Endodermal cell (in vitro differentiated cells): ENCODE data around the gene ANO6. TPM values are rescaled to one million over a fixed set of nuclear protein-coding genes. Genes with fewer than 3 reads are reported as not detected.
A peak's percentile ranks its signal among the peaks of the same experiment; 100 is the strongest.

ENCODE experiments used
- DNase-seq: peaks from one replicate; pipeline ENCODE4 v3.0.0-alpha.2; 2017
- H3K27ac ChIP-seq: 2 replicates; pipeline ENCODE4 v1.5.1; 2013; ENCODE audit warnings: mild to moderate bottlenecking, low read depth, low read length, moderate library complexity
- H3K27me3 ChIP-seq: 2 replicates; pipeline ENCODE4 v1.6.1; 2013; ENCODE audit warnings: mild to moderate bottlenecking, low read length, moderate library complexity; ENCODE audit not compliant: insufficient read depth, control insufficient read depth, poor library complexity, severe bottlenecking
- H3K36me3 ChIP-seq: 2 replicates; pipeline ENCODE4 v1.7.0; 2013; ENCODE audit warnings: mild to moderate bottlenecking, low read length, moderate library complexity; ENCODE audit not compliant: control insufficient read depth, insufficient read depth
- H3K4me1 ChIP-seq: one replicate; pipeline ENCODE4 v1.7.0; 2013; ENCODE audit warnings: low read length; ENCODE audit not compliant: control insufficient read depth, insufficient read depth
- H3K4me3 ChIP-seq: 2 replicates; pipeline ENCODE4 v1.5.1; 2013; ENCODE audit warnings: mild to moderate bottlenecking, low read length, moderate library complexity
- H3K9ac ChIP-seq: 2 replicates; pipeline ENCODE4 v1.6.1; 2013; ENCODE audit warnings: mild to moderate bottlenecking, low read length, moderate library complexity; ENCODE audit not compliant: poor library complexity, severe bottlenecking; ENCODE audit errors: extremely low read depth
- H3K9me3 ChIP-seq: 2 replicates; pipeline ENCODE4 v1.6.1; 2013; ENCODE audit warnings: mild to moderate bottlenecking, low read length, moderate library complexity; ENCODE audit not compliant: control insufficient read depth
- H3K27ac Mint-ChIP-seq: 2 replicates; pipeline ENCODE4 v1.8.0; 2020; ENCODE audit warnings: mixed read lengths
- H3K27me3 Mint-ChIP-seq: 2 replicates; pipeline ENCODE4 v1.8.0; 2021; ENCODE audit warnings: mild to moderate bottlenecking, mixed read lengths; ENCODE audit not compliant: insufficient read depth
- H3K36me3 Mint-ChIP-seq: 2 replicates; pipeline ENCODE4 v1.8.0; 2020; ENCODE audit warnings: low read depth, mixed read lengths
- H3K4me1 Mint-ChIP-seq: 2 replicates; pipeline ENCODE4 v1.8.0; 2020; ENCODE audit warnings: mixed read lengths
- H3K4me3 Mint-ChIP-seq: 2 replicates; pipeline ENCODE4 v1.8.0; 2020; ENCODE audit warnings: mild to moderate bottlenecking, moderate library complexity, mixed read lengths
- H3K9me3 Mint-ChIP-seq: 2 replicates; pipeline ENCODE4 v1.8.0; 2020; ENCODE audit warnings: mild to moderate bottlenecking, mixed read lengths
- CTCF ChIP-seq: fragments of 200-600 bp; sonication (generic); conservative IDR thresholded peaks from 2 replicates; pipeline ENCODE4 v1.5.0; 2021; ENCODE audit warnings: antibody characterized with exemption, mild to moderate bottlenecking
- WGBS, 2 experiments: methylation state at CpG; one replicate each; pipeline versions ENCODE4 v1.1.5 to v1.1.7; 2013; ENCODE audit warnings: missing lambda C conversion rate in 2 of 2, mixed read lengths in 1 of 2; ENCODE audit not compliant: insufficient coverage in 1 of 2, insufficient read length in 1 of 2; 5-methylcytosine and 5-hydroxymethylcytosine counted together
- total RNA-seq, 2 donors: library from RNA; stranded (reverse); fragmentation: NEBNext Ultra II Directional in 1 of 2; extraction: Animal tissue kit (Norgen Biotek cat#: 25700) in 1 of 2; gene quantifications; 2 replicates in 1 of 2; 3 replicates in 1 of 2; pipeline ENCODE4 v1.2.1, GENCODE V29; 2021

Gene ANO6
- total RNA-seq, 2 donors from 2014 or later: 53.5 to 55.2 TPM

DNA sequence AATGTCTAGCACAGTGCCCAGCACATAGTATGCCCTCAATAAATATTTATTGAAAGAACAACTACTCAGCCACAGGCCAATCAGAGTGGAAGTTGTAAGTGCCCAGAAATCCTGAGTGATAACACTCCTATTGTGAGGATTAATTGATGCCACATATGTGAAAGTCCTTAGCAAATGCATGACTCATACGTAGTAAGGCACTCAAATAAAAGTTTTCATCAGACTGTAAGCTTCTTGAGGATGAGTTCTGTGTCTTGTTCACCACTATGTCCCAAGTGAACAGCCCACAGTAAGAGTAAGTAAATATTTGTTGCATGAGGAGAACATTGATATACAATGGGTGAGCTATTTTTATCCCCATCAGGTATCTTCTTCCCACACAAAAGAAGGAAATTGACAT, 24.7 kb upstream of the ANO6 start:
- Histone ChIP-seq H3K9me3 (peaks cover 12% of the 10 kb centered on the region), H3K27ac (no peak overlapping the region), H3K4me1 (no peaks in the 10 kb centered on the region), H3K27me3 (no peaks in the 10 kb centered on the region), H3K36me3 (no peaks in the 10 kb centered on the region), H3K9ac (no peak overlapping the region), H3K4me3 (peak overlapping the region; percentile 36)
- H3K36me3 Mint-ChIP-seq: peaks cover 16% of the 10 kb centered on the region
- no peak for TF ChIP-seq CTCF
- H3K4me3 Mint-ChIP-seq: no peak overlapping the region
- DNase-seq: no peak
- peaks cover 12% of the 10 kb centered on the region for H3K9me3 Mint-ChIP-seq
- H3K27ac Mint-ChIP-seq: peak overlapping the region; percentile 26
- WGBS, 2 experiments: 93% methylated on average over 1 of the region's 1 CpG; no CpG with 5 or more reads in 1 of the 2 experiments
- no peaks in the 10 kb centered on the region for H3K27me3 Mint-ChIP-seq
- H3K4me1 Mint-ChIP-seq: peaks cover 30% of the 10 kb centered on the region

GRCh38 chr12:45192707-45193106, 23.2 kb upstream of the ANO6 start:
- H3K36me3 Mint-ChIP-seq: peaks cover 16% of the 10 kb centered on the region
- Histone ChIP-seq H3K27ac (no peak overlapping the region), H3K9me3 (peaks cover 12% of the 10 kb centered on the region), H3K4me1 (no peaks in the 10 kb centered on the region), H3K9ac (no peak overlapping the region), H3K36me3 (no peaks in the 10 kb centered on the region), H3K4me3 (no peak overlapping the region), H3K27me3 (no peaks in the 10 kb centered on the region)
- no peak for TF ChIP-seq CTCF
- peaks cover 29% of the 10 kb centered on the region for H3K4me1 Mint-ChIP-seq
- peaks cover 12% of the 10 kb centered on the region for H3K9me3 Mint-ChIP-seq
- peak overlapping the region; percentile 92 for H3K27ac Mint-ChIP-seq
- no peak for DNase-seq
- H3K27me3 Mint-ChIP-seq: no peaks in the 10 kb centered on the region
- no peak overlapping the region for H3K4me3 Mint-ChIP-seq
- 18% methylated on average over 1 of the region's 4 CpGs; no CpG with 5 or more reads in 1 of the 2 experiments for WGBS, 2 experiments

DNA sequence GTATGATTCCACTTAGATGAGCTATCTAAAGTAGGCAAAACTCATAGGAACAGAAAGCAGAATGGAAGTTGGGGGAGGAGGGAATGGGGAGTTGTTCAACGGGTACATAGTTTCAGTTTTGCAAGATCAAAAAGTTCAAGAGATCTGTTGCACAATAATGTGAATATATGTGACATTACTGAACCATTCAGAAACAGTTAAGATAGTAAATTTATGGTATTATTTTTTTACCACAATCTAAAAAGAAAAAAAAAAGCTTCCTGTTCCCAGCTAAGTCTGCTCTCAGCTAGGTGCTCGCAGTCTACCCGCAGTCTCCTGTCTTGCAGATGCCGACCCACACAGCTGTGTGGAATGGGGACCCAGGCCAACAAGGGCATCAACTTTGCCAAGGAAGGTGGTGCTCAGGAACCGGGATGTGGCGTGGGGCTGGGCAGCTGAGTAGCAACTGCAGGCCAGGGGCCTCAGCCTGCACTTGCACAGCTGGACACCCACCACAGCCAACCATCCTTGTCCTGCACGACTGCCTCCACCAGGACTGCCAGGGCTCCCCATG, 15.3 kb upstream of the ANO6 start:
- Histone ChIP-seq H3K4me3 (no peak overlapping the region), H3K4me1 (no peaks in the 10 kb centered on the region), H3K27ac (no peak overlapping the region), H3K27me3 (no peaks in the 10 kb centered on the region), H3K9ac (no peak overlapping the region), H3K9me3 (no peaks in the 10 kb centered on the region), H3K36me3 (no peaks in the 10 kb centered on the region)
- Mint-ChIP-seq H3K4me1 (peaks cover 3% of the 10 kb centered on the region), H3K9me3 (no peaks in the 10 kb centered on the region), H3K4me3 (no peak overlapping the region), H3K27ac (no peak overlapping the region), H3K27me3 (no peaks in the 10 kb centered on the region), H3K36me3 (peaks cover 2% of the 10 kb centered on the region)
- no peak for DNase-seq
- no peak for TF ChIP-seq CTCF
- 94 to 97% methylated on average over 5 to 7 of the region's 7 CpGs for WGBS, 2 experiments
